ENCODE data around the gene NAPEPLD.

- no peak for TF ChIP-seq CTCF (IDR thresholded peaks at IDR 0.05; ENCODE audit: low read depth, low read length)
- no peak for TF ChIP-seq POLR2A (IDR thresholded peaks at IDR 0.05; ENCODE audit: extremely low read depth, insufficient read length)
Measured at GRCh38 chr7:103063895-103064294, 85.0 kb downstream of the NAPEPLD start.

Data from NB4 (cell line).